IMR-90 (cell line): Measurements from ENCODE around the gene SPEG. TPM values are rescaled to one million over a fixed set of nuclear protein-coding genes. Genes with fewer than 3 reads are reported as not detected.

ENCODE experiments used
- ATAC-seq: fragments of 200-7000 bp; cut with Tn5 transposase; 2 replicates; pipeline ENCODE4 v1.9.1; 2020; ENCODE audit warnings: low read depth, mild to moderate bottlenecking, moderate library complexity
- BruUV-seq: library from RNA; stranded (reverse); fragments of 400-500 nt; replicated peaks from 2 replicates; lab custom pipeline; 2021; lab: Mats Ljungman, UMichigan
- CTCF ChIA-PET: fragments of 300-600 bp; formaldehyde crosslinking; extraction: SDS; loops from one replicate; lab custom pipeline; 2021; ENCODE audit warnings: antibody characterized with exemption; lab: Yijun Ruan, JAX
- POLR2A ChIA-PET: fragments of 300-600 bp; sonication (Branson Sonifier 250); formaldehyde crosslinking; loops from one replicate; lab custom pipeline; 2022; ENCODE audit warnings: antibody characterized with exemption; ENCODE audit not compliant: unreplicated experiment; lab: Charles Lee
- DNase-seq: peaks from one replicate; pipeline ENCODE4 v3.0.0; 2013
- H2AFZ ChIP-seq: replicated peaks from 2 replicates; pipeline ENCODE3; 2013; ENCODE audit warnings: low read length, mild to moderate bottlenecking; ENCODE audit not compliant: poor library complexity
- H2AK5ac ChIP-seq: 2 replicates; pipeline ENCODE4 v1.6.1; 2013; ENCODE audit warnings: low read depth, low read length, inconsistent platforms
- H2AK9ac ChIP-seq: replicated peaks from 2 replicates; pipeline ENCODE3; 2013; ENCODE audit warnings: mild to moderate bottlenecking, low read depth, low read length, moderate library complexity; ENCODE audit not compliant: poor library complexity
- H2BK120ac ChIP-seq: 2 replicates; pipeline ENCODE4 v1.6.1; 2013; ENCODE audit warnings: low read depth, low read length, inconsistent platforms
- H2BK15ac ChIP-seq: 3 replicates; pipeline ENCODE4 v1.6.1; 2013; ENCODE audit warnings: low read depth, low read length, inconsistent platforms
- H2BK20ac ChIP-seq: 2 replicates; pipeline ENCODE4 v1.6.1; 2013; ENCODE audit warnings: low read depth, mild to moderate bottlenecking, inconsistent platforms, low read length, moderate library complexity
- H2BK5ac ChIP-seq: 2 replicates; pipeline ENCODE4 v1.6.1; 2013; ENCODE audit warnings: mild to moderate bottlenecking, low read depth, low read length, inconsistent platforms; ENCODE audit not compliant: poor library complexity, severe bottlenecking
- H3K14ac ChIP-seq: replicated peaks from 2 replicates; pipeline ENCODE4 v1.6.1; 2013; ENCODE audit warnings: low read depth, low read length, inconsistent platforms
- H3K18ac ChIP-seq: 2 replicates; pipeline ENCODE4 v1.6.1; 2013; ENCODE audit warnings: low read depth, low read length, control low read depth
- H3K23ac ChIP-seq: 2 replicates; pipeline ENCODE4 v1.6.1; 2013; ENCODE audit warnings: low read depth, low read length, inconsistent platforms
- H3K27ac ChIP-seq: 2 replicates; pipeline ENCODE4 v1.5.1; 2013; ENCODE audit warnings: mild to moderate bottlenecking, control low read depth, low read length; ENCODE audit not compliant: insufficient read depth
- H3K27me3 ChIP-seq: 2 replicates; pipeline ENCODE4 v1.6.1; 2013; ENCODE audit warnings: low read length; ENCODE audit not compliant: control insufficient read depth, insufficient read depth
- H3K36me3 ChIP-seq: 2 replicates; pipeline ENCODE4 v1.6.1; 2013; ENCODE audit warnings: low read length, mixed read lengths; ENCODE audit not compliant: control insufficient read depth, insufficient read depth
- H3K4ac ChIP-seq: 2 replicates; pipeline ENCODE4 v1.6.1; 2013; ENCODE audit warnings: low read depth, low read length, inconsistent platforms
- H3K4me1 ChIP-seq: 2 replicates; pipeline ENCODE4 v1.6.1; 2013; ENCODE audit warnings: low read length, mixed read lengths; ENCODE audit not compliant: control insufficient read depth, insufficient read depth
- H3K4me2 ChIP-seq: 2 replicates; pipeline ENCODE4 v1.6.1; 2013; ENCODE audit warnings: low read depth, mild to moderate bottlenecking, control low read depth, low read length, moderate library complexity
- H3K4me3 ChIP-seq: 2 replicates; pipeline ENCODE4 v1.5.1; 2013; ENCODE audit warnings: low read depth, mild to moderate bottlenecking, control low read depth, low read length, moderate library complexity; ENCODE audit not compliant: insufficient read depth
- H3K56ac ChIP-seq: 2 replicates; pipeline ENCODE4 v1.6.1; 2013; ENCODE audit warnings: low read length, inconsistent platforms; ENCODE audit not compliant: insufficient read depth; ENCODE audit errors: extremely low read depth
- H3K79me1 ChIP-seq, 2 experiments: 2 replicates each; pipeline ENCODE4 v1.6.1; 2013; ENCODE audit warnings: low read length in 2 of 2, inconsistent platforms in 1 of 2, low read depth in 1 of 2
- H3K9ac ChIP-seq: 2 replicates; pipeline ENCODE4 v1.6.1; 2013; ENCODE audit warnings: low read depth, low read length, control low read depth
- H3K9me1 ChIP-seq: 2 replicates; pipeline ENCODE4 v1.6.1; 2013; ENCODE audit warnings: low read length, inconsistent platforms; ENCODE audit not compliant: insufficient read depth
- H3K9me3 ChIP-seq: 2 replicates; pipeline ENCODE4 v1.6.1; 2013; ENCODE audit warnings: low read length; ENCODE audit not compliant: control insufficient read depth, insufficient read depth
- H4K20me1 ChIP-seq: 2 replicates; pipeline ENCODE4 v1.6.1; 2013; ENCODE audit warnings: low read length, inconsistent platforms; ENCODE audit not compliant: insufficient read depth
- H4K5ac ChIP-seq: 2 replicates; pipeline ENCODE4 v1.6.1; 2013; ENCODE audit warnings: mild to moderate bottlenecking, low read depth, low read length, control low read depth
- H4K8ac ChIP-seq, 2 experiments: 2 replicates each; pipeline ENCODE4 v1.6.1; 2013; ENCODE audit warnings: low read depth in 2 of 2, low read length in 2 of 2, control low read depth in 1 of 2, inconsistent platforms in 1 of 2
- H4K91ac ChIP-seq: 2 replicates; pipeline ENCODE4 v1.6.1; 2013; ENCODE audit warnings: low read depth, low read length, inconsistent platforms; ENCODE audit not compliant: insufficient read depth
- CEBPB ChIP-seq: IDR thresholded peaks from 2 replicates; pipeline ENCODE4 v1.6.1; 2012; ENCODE audit warnings: low read depth, low read length, improper control_type of control experiment
- CHD1 ChIP-seq: IDR thresholded peaks from 2 replicates; pipeline ENCODE4 v1.6.1; 2012; ENCODE audit warnings: low read depth, low read length, improper control_type of control experiment
- CTCF ChIP-seq: conservative IDR thresholded peaks from 2 replicates; pipeline ENCODE4 v1.5.1; 2012; ENCODE audit warnings: mild to moderate bottlenecking, low read depth, low read length, improper control_type of control experiment
- ELK1 ChIP-seq: fragments of 150-350 bp; IDR thresholded peaks from 2 replicates; pipeline ENCODE4 v1.6.1; 2016; ENCODE audit warnings: low read depth, mild to moderate bottlenecking, low read length, moderate library complexity, borderline replicate concordance
- WGBS, 2 experiments: methylation state at CpG; one replicate each; pipeline versions ENCODE4 v1.1.5 to v1.1.7; 2013; ENCODE audit warnings: missing lambda C conversion rate in 2 of 2; ENCODE audit not compliant: insufficient read length in 1 of 2; ENCODE audit errors: extremely low coverage in 2 of 2; 5-methylcytosine and 5-hydroxymethylcytosine counted together
- dilution Hi-C: fragments of 300-500 bp; cut with HindIII; formaldehyde crosslinking; loops from one replicate; pipeline ENCODE4 v1.14.3; 2018; ENCODE audit warnings: low sequenced_read_pairs; ENCODE audit not compliant: unreplicated experiment
- in situ Hi-C: fragments of 300-500 bp; cut with MboI; formaldehyde crosslinking; loops from 3 replicates; pipeline ENCODE4 v1.14.3; 2019; ENCODE audit warnings: low sequenced_read_pairs, inconsistent platforms, mixed read lengths
- intact Hi-C: fragments of 100-400 bp; cut with micrococcal nuclease; formaldehyde crosslinking; loops from 2 replicates; pipeline ENCODE4 v1.10.0; 2022
- polyA plus RNA-seq, 3 experiments: library from polyadenylated mRNA; depleted of rRNA; stranded (reverse); fragments of >200 nt; gene quantifications; 2 replicates each; pipeline ENCODE4 v1.2.3, GENCODE V29; 2012; ENCODE audit warnings: low replicate concordance in 1 of 3
- total RNA-seq: library from RNA; depleted of rRNA; stranded (reverse); fragments of >200 nt; gene quantifications from 2 replicates; pipeline ENCODE4 v1.2.3, GENCODE V29; 2012

The SPEG gene
- total and polyA plus RNA-seq, 2 of the 4 experiments (the other 2 are of a cell fraction) = 6.8 to 81.6 TPM

- WGBS, 2 experiments = 90% methylated on average over 23 of the region's 32 CpGs; no CpG with 5 or more reads in 1 of the 2 experiments
- Histone ChIP-seq H3K79me1 (peaks cover 6 to 38% of the 10 kb centered on the region in 2 experiments; a peak in 3 of 4 replicates), H2AK5ac (no peak overlapping the region), H3K36me3 (peaks cover 26% of the 10 kb centered on the region), H2AFZ (peak overlapping the region; percentile 48), H3K14ac (no peak overlapping the region), H3K4me1 (peaks cover 24% of the 10 kb centered on the region), H3K18ac (no peak overlapping the region), H3K9me1 (0 out of 2 replicates have a peak, but pooled peaks cover 2% of the 10 kb centered on the region), H3K56ac (no peak overlapping the region), H2BK5ac (no peak overlapping the region), H4K20me1 (peaks cover 28% of the 10 kb centered on the region), H3K4me2 (no peak overlapping the region), H2BK15ac (no peak overlapping the region), H2AK9ac (no peak overlapping the region), H4K5ac (no peak overlapping the region), H2BK120ac (no peak overlapping the region), H3K9ac (no peak overlapping the region; the same call in 1 of the 2 replicates), H3K27me3 (no peaks in the 10 kb centered on the region; the same call in 1 of the 2 replicates), H3K23ac (no peak overlapping the region), H4K8ac (no peak overlapping the region), H4K91ac (no peak overlapping the region; the same call in 1 of the 2 replicates), H2BK20ac (no peak overlapping the region), H3K9me3 (no peaks in the 10 kb centered on the region), H3K27ac (peak overlapping the region; percentile 22; the same call in 1 of the 2 replicates), H3K4me3 (no peak overlapping the region), H3K4ac (no peak overlapping the region)
- BruUV-seq = TSS peak; percentile 69
- dilution Hi-C loops (no loop called here), intact Hi-C loops (no loop called here), in situ Hi-C loops (no loop called here)
- DNase-seq = no peak
- ChIA-PET CTCF (interaction anchor here (0.6 kb wide), 1 partner anchor 9 kb away, joined by 3 read pairs; no protein-coding TSS in a partner anchor), POLR2A (no interaction called here)
- ATAC-seq = no peak
- TF ChIP-seq CEBPB (no peak), ELK1 (no peak), CHD1 (no peak), CTCF (no peak)
Measured at GRCh38 chr2:219538956-219539788, 104.5 kb downstream of the SPEG start.
